NCI-H2081 (cell line): ENCODE results near the gene CFAP68.
"Not testable (repeated sequence)": the region's sequence is repeated elsewhere in the genome, so short reads cannot be mapped to it uniquely, and the experiment has no call there.

Source experiments
- DNase-seq, 2 experiments: peaks; one replicate each; lab custom pipeline; 2025; lab: John Stamatoyannopoulos, UW

CFAP68 gene

GRCh38 chr11:111870886-111871692 lies 8.3 kb upstream of the CFAP68 start, which contains the start of gene ALG9:
Gene ALG9 (minus strand): TSS chr11:111871581. CDS start chr11:111871482, 99 bp downstream.
- peak; percentile 69 to 89 for DNase-seq

DNA sequence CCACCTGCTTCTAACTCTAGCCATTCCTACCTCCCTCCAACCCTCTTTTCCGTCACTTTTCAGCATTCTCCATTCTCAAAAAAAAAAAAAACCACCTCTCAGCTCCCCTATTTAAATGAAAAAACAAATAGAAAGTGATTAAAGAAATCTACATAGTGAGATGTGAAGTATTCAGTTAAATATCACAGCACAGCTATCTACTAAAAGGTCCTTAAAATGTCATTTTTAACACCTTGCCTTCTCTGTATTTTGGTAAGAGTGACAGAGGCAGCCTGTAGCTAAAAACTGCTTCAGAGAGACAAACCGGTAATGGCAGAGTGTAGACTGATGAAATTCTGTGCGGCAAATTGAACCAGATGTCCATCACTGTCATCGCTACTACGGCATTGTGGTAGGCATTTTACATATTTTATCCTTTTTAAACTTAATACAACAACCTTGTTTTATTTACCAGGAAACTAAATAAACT lies 7.6 kb upstream of the CFAP68 start:
- no peak for DNase-seq

- DNase-seq, result peak in 1 of 2 experiments; percentile 53
These were observed 924 bp upstream of the CFAP68 start for GRCh38 chr11:111878385-111878848.

- no peak for DNase-seq
These were observed 258 bp downstream of the CFAP68 start for GRCh38 chr11:111879637-111879960.

DNA sequence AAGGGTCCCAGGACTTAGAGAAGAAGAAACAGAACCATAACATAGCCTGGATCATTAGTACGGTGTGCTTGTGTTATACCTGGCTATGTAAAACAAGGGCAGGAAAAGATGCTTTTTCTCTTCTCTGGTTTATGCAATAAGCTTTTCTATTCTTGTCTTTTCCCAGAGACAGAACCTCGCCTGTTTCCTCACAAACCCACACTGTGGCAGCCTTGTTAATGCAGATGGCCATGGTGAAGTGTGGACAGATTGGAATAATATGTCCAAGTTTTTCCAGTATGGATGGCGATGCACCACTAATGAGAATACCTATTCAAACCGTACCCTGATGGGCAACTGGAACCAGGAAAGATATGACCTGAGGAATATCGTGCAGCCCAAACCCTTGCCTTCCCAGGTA lies 2.9 kb downstream of the CFAP68 start:
- DNase-seq, result no peak

DNA sequence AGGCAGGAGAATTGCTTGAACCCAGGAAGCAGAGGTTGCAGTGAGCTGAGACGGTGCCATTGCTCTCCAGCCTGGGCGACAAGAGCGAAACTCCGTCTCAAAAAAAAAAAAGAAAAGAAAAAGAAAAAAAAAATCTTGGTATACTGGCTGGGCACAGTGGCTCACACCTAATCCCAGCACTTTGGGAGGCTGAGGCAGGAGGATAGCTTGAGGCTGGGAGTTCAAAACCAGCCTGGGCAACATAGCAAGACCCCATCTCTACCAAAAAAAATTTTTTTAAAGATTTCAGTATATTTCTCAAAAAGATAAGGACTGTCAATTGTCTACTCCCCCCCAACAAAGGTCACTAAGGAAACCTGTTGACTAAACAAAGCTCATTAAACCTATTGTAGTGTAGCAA lies 5.7 kb downstream of the CFAP68 start:
- DNase-seq, result not testable (repeated sequence)

DNA sequence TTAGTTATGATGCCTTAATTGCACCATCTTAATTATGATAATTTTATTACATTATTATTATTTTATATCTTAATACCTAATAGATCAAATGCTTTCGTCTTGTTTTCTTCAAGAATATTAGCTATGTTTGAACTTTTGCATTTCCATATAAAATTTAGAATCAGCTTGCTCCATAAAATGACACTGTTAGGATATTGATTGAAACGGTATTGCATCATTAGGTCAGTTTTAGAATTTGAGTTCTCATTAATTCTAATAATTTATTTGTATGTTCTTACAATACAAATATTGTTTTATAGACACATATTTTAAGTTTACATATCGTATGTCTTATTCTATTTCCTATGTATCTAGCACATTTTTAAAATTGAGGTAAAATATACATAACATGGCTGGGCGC lies 6.7 kb downstream of the CFAP68 start:
- no peak for DNase-seq

- no peak for DNase-seq
These were observed 7.5 kb downstream of the CFAP68 start for GRCh38 chr11:111886844-111887243.

GRCh38 chr11:111905411-111905810 lies 26.1 kb downstream of the CFAP68 start:
- no peak for DNase-seq

- DNase-seq, result no peak
These were observed 27.3 kb downstream of the CFAP68 start for GRCh38 chr11:111906680-111907079.

DNA sequence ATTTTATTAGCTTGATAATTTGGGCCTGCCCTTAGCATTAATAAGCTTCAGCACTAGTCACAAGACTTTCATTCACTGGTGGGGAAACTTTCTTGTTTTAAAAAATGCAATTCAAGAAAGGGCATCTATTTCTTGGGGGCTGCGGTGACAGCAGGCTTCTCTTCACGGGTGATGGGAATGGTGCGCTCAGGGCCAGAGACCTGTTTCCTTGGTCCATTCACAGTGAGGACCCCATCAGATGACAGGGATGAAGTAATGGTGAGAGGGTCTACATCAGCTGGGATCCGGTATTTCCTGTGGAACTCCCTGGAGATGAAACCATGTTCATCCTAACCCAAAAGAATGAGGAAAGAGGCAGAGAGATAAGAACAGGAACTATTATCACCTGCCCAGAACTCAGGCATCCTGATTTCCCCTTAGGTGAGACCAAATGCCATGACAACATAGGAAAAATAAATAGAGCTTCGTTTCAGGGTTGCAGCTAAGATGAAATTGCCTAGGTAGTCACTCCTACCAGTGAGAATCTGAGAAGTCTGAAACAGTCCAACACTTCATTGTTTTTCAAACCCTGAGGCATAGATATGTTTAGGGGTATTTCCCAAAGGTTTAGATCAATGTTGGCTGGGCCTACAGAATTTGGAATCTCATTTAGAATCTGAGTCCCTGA lies 29.4 kb downstream of the CFAP68 start:
- DNase-seq, result no peak

GRCh38 chr11:111909378-111909777 lies 30.0 kb downstream of the CFAP68 start:
- DNase-seq, result no peak

DNA sequence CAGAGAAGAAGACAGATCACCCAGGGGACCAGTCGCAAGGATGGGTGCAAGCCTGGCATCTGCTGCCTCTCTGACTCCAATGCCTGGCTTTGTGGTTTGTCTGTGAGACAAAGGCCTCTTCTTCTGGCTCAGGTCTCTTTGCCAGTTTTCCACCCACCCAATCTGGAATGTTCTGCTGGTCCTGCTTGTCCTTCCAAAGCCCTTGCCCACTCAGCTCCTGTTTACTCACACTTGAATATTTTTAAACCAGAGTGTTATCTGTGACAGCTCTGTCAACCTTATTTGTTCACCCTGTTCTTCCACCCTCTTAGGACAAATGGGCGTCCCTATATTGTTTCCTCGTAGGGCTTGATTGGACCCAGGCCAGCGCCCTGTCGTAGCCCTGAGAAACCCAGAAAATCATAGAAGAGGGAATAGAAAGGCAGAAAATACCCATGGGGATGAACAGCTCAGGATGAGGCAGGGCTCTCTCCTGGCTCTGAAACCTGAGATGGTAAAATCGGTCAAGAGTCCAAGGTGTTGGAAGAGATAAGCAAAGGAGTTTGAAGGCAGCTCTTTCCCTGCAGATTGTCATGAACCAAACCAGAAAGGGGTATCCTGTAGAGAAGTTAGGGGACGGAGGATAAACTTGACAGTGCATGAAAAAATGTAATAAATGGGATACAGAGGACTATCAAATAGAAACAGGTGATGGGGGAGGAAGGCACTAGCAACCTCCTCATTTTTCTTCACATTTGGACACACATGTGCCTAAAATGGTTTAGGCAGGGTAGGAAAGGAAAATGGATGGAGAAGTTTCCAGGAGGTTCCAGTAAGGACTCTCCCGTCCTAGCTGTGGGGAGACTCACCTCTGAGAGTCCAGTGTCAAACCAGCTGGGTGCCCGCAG lies 31.6 kb downstream of the CFAP68 start:
- DNase-seq, result no peak

DNA sequence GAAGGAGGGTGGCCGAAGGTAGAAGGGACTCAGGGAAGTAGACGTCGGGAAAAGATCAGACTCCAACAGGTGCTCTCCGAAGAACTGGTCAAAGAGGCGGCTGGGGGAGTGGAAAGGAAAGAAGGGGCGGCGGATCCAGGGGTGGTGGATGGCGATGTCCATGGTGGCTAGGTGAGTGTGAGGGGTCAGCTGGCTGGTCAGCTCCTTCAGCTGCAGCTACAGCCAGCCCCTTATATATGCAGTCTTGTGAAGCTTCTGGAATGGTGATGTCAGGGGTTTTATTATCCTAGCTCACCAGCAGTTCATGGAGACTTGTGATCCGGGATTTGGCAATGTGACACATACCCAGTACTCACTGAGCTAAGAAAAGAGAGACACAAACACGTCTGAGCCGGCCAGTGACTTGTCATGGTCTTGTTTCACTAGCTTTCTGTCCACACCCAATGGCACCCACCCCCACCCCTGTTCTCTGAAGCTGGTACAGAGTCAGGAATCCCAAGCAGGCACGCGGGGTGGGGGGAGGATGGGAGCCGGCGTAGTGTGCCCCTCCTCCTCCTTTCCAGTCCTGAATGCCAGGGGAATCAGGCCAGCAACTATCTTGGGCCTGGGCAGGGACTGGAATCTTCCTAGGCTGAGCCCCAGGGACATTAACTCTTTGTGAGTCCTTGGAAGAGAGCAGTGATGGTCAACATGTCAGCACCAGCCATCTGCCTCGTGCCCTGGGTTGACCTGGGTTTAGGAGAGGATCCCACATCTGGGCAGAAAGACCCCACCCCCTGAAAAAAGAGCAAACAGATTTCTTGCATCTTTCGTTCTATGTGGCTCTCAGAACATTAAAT lies 32.4 kb downstream of the CFAP68 start, which contains the start of gene CRYAB:
Gene CRYAB (minus strand): TSS at position 208 of the 839 bp plus-strand sequence. CDS start 46 bp downstream, at position 162.
- no peak for DNase-seq

- no peak for DNase-seq
These were observed 33.2 kb downstream of the CFAP68 start, which contains the start of gene HSPB2 for GRCh38 chr11:111912535-111912934. Gene HSPB2 (plus strand): TSS chr11:111912734. CDS start chr11:111912830, 96 bp downstream.

- DNase-seq, result no peak
These were observed 33.9 kb downstream of the CFAP68 start for GRCh38 chr11:111913031-111913861.

- DNase-seq, result peak in 1 of 2 experiments; percentile 48
These were observed 34.7 kb downstream of the CFAP68 start for GRCh38 chr11:111913997-111914396.

DNA sequence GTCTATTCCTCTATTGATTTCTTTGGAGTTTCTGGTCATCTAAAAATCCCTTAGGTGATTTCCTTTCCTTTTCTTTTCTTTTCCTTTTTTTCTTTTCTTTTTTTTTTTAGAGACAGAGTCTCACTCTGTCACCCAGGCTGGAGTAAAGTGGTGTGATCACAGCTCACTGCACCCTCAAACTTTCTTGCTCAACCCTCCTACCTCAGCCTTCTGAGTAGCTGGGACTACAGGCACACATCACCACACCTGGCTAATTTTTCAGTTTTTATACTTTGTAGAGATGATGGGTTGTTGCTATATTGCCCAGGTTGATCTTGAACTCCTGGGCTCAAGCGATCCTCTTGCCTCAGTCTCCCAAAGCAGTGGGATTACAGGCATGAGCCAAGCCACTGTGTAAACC lies 37.4 kb downstream of the CFAP68 start:
- no peak for DNase-seq

- DNase-seq, result no peak
These were observed 38.0 kb downstream of the CFAP68 start for GRCh38 chr11:111917312-111917711.

DNA sequence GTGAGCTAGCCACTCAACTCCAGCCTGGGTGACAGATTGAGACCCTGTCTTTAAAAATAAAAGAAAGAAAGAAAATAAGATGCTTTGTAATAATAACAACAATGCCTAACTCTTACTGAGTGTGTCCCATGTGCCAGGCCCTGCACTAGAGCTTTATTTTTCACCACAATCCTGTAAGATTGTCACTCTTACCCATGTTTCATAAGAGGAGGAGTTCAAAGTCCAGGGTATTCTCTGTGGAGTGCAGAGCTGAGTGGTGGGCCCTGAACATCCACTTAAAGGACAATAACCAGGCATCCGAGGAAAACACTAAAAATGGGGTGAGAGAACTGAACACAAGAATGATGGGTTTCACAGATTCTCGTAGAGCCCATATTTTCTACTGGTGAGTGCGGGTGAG lies 38.4 kb downstream of the CFAP68 start:
- DNase-seq, result no peak
